NCI-H2227 (cell line): ENCODE data around the gene PYGB.

Source experiments
- DNase-seq: peaks from one replicate; lab custom pipeline; 2025; ENCODE audit not compliant: unreplicated experiment; lab: John Stamatoyannopoulos, UW

Gene PYGB

DNA sequence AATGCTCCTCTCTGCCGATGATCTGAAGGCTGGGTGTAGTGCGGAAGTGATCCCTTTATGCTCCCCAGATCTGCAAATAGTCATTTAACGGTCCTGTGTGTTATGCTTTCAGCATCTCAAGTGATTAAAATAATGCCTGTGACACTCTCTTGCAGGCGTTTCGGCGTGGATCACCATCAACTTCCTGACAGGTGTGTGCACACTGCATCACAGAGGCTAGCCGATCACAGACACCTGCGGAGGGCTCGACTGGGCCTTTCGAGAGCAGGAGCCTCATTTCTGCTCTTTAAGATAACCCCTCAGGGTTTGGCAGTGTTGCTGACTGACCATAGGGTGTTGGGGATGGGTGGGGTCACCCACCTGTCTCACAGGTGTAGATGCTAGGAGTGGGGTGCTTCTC is 32.4 kb upstream of the PYGB start:
- no peak for DNase-seq

DNA sequence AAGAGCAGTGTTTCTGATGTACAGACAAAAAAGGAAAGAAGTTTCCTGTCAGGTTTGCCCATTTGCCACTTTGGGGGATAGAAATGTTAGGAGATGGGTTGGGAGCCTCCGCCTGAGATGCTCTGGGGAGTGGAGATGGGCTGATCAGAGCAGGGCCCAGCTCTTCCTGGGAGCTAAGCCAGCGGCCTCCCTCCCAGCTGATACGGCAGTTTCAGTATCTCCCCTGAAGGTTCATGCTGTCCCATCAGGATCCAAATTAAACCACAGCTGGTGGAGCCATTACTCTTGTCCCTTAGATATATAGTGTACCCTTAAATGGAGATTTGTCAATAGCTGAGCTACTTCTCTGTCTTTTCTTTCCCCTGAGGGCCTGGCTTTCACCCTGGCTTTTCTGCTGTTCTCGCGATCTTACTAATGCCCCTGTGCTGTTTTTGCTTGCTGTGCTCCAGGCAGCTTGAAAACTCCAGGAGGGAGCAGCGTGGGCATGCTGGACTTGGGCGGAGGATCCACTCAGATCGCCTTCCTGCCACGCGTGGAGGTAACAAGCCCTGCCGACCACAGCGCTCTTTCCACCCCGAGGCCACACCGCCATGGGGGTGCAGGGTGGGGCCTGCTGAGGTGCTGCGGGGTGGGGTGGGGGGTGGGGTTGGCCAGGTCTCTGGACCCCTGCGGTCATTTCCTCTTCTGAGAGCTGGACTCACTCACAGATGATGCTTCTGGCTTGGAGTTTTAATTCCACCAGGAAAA is 31.5 kb upstream of the PYGB start:
- DNase-seq: no peak

DNA sequence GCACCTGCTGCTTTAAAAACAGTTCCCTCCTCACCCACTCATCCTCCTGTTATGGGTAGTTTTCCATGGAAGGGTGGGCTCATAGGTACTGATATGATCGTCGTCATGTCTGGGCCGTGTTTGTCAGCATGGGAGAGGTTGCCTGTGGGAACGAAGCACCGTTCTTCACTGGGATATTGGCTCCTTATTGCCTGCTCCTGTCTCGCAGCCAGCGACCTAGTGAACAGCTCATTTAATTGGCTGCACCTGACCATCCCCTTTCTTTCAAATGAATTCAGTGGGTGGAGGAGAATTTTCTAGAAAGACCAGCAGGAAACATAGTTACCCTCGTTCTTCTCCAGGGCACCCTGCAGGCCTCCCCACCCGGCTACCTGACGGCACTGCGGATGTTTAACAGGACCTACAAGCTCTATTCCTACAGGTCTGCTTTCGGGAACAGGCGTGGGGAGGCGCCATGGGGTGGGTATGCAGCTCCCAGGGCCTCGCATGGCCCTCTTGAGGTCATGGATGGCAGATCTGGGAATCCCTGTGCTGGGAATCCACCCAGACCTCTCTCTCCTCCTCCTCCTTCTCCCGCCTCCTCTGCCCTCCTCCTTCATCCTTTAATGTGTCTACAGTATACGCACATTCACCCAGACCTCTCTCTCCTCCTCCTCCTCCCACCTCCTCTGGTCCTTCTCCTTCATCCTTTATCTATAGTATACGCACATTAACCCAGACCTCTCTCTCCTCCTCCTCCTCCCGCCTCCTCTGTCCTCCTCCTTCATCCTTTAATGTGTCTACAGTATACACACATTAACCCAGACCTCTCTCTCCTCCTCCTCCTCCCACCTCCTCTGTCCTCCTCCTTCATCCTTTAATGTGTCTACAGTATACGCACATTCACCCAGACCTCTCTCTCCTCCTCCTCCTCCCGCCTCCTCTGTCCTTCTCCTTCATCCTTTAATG is 30.4 kb upstream of the PYGB start:
- no peak for DNase-seq

DNA sequence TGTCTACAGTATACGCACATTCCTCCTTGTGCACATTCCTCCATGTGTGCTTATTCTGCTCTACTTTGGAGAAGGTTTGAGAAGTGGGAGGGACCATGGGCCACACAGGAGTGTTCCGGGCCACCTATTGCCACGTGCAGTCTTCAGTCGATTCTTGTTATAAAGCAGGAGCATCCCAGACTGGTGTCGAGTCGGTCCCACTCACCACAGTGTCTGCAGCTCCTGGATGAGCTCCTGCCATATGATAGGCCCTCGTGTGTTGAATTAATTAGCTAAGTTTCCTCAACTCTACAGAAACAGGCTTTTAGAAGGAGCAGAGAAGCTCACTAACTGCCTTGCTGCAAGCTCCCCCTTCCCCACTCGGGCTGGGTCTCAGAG is 29.8 kb upstream of the PYGB start:
- DNase-seq: no peak

DNA sequence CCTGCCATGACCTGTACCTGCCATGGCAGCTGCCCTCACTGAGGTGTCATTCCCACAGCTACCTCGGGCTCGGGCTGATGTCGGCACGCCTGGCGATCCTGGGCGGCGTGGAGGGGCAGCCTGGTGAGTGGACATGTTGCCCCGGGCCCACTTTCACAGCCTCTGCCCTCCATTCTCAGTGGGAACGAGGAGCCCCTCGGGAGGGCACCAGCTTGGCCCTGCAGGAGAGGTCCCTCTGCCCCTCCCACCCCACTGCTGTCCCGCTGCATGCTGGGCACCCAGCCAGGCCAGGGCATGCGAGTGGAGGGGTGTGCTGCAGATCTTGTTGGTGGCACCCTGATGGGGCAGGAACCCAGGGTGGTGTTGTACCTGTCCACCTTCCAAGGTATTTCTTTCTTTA is 29.4 kb upstream of the PYGB start:
- no peak for DNase-seq

DNA sequence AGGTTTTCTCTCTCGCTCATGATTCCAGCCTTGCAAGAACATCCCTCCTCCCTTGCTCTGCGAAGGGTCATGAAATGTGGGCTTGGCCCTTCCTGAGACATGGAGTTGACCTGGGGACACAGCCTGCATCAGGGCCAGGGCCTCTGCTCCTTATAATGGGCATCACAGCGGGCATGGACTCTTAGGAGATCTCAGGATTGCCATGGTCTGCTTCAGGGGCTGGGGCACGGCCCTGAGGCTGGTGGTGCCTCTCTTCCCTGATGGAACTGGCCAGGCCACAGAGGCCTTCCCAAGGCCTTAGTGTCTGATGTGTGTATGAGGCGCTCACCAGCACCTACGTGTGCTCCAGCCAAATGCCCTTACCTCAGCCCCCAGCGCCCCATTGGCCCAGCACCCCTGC is 28.5 kb upstream of the PYGB start:
- no peak for DNase-seq

DNA sequence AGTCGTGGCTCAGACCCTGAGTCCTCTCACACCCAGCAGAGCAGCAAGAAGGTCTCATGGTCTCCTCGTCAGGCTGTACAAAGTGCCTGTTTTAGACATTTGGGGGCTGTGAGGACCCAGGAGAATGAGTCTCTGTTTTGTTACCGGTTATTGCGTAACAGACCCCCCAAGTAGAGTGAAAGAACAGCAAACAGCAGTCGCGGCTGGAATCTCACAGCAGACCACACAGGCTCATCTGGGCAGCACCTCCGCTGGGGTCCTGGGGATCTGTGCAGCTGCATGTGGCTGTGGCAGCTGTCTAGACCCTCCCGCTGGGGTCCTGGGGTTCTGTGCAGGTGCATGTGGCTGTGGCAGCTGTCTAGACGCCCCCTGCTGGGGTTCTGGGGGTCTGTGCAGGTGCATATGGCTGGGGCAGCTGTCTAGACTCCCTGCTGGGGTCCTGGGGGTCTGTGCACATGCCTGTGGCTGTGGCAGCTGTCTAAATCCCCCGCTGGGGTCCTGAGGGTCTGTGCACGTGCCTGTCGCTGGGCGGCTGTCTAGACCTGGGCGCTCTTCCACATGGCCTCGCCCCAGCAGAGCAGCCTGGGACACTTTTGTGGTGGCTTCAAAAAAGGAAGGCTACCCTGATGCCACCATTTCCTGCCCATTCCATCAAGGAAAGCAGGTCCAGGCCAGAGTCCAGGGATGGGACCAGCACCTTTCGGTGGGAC is 27.7 kb upstream of the PYGB start:
- no peak for DNase-seq

DNA sequence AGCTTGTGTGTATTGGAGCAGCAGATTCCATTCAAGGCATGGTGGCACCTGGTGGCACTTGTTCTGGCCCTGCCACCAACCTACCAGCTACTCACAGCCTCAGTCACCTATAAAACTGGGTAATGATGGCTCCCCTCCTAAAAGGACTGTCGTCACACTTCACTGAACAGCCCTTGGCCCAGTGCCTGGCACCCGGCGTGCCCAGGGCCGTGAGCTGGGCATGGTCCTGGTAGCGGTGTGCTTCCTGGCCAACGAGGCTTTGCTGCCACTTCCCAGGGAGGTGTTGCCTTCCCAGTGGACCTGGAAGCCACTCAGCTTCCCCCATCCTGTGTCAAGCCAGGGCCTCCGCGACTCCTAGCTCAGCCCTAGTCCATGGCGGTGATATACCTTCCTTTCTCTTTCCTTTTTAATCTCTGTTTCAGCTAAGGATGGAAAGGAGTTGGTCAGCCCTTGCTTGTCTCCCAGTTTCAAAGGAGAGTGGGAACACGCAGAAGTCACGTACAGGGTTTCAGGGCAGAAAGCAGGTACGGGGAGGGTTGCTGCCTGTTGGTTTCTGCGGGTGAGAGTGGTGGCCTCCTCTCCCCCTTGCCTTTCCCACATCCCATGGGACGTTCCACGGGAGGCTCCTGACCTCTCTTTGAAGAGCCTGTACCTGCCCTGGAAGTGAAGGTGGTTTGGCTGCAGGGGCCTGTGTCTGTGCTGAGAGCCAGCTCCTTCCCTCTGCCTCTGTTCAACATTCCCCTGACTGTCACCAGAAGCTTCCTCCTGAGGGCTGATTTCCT is 26.9 kb upstream of the PYGB start:
- no peak for DNase-seq

DNA sequence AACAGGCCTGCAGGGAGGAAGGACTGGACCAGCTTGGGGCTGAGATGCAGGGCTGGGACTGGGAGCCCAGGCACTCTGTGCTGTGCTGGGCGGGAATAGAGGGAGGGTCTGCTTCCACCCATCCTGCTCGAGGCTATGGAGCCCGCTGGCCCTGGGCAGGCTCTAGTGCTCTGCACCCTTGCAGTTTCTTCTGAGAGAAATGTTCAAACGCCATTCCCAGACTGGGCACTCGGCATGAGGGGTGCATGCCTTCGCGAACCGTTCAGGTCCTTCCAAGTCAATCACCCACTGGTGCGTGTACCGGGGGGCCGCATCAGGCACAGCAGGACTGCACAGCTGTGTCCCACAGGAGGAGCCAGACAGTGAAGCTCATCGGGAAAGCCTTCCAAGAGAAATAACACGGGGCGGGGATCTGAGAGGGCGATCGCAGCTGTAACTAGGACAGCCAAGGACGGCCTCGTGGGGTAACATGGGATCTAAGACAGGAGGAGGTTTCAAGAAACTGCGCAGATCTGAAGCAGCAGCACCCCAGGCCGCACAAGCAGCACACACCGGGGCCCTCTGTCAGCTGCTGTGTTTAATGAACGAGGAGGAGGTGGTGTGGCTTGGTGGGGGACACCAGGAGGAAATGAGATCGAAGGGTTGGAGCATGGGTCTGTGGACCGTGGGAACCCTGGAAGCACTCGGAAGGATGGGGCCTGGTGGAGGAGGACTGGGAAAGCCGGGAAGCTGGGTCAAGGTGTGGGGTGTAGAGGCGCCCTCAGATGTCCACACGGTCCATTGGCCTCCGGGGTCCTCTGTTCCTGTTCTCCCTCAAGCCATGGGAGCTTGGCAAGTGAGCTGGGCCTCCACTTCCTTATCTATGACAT is 26.1 kb upstream of the PYGB start:
- no peak for DNase-seq

DNA sequence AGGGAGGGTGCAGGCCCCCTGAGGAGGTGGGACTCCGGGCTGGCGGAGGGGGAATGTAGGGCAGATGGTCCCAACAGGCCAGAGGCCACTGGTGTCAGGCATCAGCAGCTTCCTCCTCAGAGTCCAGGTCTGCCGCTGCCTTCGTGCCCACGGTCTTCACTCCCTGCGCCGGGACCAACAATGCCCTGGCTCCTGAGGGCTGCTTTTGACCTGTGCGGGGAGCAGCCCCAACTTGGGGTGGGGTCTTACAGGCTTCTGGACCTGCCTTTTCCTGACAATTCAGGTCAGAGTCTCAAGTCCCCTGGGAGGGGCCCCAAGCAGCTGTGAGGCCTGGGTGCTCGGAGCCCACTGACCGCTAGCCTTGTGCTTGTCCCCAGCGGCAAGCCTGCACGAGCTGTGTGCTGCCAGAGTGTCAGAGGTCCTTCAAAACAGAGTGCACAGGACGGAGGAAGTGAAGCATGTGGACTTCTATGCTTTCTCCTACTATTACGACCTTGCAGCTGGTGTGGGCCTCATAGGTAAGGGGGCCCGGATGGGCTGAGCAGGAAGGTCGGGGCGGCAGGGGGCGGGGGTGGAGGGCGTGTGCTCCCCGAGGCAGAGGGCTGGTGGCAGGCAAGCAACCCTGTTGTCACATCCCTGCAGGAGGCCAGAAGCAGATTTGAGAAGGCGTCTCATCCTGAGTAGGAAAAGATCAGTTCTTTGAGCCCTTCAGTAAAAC is 25.3 kb upstream of the PYGB start:
- DNase-seq: no peak

DNA sequence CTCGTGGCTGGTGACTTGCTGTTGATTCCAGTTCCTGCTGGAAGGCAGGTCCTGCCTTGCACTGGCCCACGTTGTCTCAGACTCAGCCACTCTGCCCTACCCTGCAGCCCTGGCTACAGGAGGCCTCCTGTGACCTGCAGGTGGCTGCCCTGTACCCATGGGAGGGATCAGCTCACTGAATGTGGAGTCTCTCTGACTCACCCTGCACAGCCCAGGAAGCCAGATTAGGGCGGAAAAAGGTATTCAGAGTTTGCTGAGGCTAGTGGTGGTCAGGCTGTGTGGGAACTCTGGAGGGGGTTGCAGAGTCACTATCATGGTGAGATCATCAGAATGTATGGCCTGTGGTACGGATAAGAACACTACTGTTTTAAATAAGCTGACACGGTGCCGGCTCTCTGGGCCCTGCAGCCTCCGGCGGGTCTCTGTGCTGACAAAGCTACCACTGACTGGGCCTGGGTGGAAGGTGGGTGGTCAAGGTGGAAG is 24.7 kb upstream of the PYGB start:
- no peak for DNase-seq

DNA sequence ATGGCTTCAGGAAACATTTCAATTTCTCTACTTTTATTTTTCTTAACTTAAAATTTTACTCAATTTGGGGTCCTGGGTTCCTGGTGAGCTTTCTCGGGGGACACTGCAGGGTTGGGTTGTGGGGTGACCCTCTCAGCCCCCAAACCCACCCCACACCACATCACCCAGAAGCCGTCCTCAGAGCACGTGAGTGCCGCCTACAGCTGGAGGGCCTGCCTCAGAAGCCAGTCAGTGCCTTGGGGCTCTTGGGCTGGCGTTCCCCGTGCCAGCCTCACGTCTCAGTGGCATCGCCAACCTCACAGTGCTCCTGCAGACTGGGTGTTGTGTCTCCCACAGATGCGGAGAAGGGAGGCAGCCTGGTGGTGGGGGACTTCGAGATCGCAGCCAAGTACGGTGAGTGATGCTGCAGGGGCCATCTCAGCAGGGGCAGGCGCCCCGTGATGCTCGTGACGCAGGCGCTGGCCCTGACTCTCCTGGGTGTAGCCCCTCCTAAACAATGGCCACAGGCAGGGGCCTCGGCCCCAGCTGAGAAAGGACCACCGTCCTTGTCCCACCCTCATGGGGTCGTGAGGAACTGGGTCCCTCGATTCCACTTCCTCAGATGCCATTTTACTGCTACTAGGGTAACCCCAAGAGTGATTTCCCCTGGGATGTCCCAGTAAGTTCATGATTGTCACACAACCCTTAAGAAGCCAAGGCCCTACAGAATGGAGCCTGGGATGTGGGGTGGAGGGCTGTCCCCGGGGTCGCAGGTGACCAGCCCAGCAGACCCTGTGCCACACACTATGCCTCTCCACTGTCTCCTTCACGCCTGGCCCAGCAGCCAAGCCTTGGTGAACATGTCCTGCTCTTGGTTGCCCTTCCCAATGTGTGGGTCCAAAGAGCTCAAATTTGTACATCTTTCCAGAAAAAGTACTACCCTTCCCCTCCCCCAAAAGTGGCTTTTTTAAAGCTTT is 23.8 kb upstream of the PYGB start:
- DNase-seq: no peak

DNA sequence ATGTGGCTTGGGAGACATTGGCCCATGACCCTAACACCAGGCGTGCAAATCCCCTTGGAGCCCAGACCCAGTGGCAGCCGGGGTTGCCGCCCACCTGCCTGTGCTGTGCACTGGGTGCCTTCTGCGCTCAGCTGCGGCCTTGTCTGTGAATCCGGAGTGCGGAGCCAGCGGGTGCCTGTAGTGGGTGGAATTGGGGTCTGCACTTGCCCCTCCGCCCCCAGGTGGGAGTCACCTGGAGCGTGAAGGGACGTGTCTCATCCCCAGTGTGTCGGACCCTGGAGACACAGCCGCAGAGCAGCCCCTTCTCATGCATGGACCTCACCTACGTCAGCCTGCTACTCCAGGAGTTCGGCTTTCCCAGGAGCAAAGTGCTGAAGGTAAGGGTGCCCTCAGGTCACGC is 22.9 kb upstream of the PYGB start:
- no peak for DNase-seq

DNA sequence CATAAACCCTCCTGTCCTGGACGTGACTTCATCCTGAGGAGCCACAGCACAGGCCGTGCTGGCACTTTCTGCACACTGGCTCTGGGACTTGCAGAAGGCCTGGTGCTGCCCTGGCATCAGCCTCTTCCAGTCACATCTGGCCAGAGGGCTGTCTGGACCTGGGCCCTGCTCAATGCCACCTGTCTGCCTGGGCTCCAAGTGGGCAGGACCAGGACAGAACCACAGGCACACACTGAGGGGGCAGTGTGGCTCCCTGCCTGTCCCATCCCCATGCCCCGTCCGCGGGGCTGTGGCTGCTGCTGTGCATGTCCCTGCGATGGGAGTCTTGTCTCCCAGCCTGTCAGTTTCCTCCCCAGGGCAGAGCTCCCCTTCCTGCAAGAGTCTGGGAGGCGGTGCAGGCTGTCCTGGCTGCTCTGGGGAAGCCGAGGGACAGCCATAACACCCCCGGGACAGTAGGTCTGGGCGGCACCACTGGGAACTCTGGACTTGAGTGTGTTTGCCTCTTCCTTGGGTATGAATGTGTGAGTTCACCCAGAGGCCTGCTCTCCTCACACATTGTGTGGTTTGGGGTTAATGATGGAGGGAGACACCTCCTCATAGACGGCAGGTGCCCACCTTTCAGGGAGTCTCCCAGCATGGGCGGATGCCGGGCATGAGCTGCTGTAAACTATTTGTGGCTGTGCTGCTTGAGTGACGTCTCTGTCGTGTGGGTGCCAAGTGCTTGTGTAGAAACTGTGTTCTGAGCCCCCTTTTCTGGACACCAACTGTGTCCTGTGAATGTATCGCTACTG is 22.0 kb upstream of the PYGB start:
- DNase-seq: no peak

DNA sequence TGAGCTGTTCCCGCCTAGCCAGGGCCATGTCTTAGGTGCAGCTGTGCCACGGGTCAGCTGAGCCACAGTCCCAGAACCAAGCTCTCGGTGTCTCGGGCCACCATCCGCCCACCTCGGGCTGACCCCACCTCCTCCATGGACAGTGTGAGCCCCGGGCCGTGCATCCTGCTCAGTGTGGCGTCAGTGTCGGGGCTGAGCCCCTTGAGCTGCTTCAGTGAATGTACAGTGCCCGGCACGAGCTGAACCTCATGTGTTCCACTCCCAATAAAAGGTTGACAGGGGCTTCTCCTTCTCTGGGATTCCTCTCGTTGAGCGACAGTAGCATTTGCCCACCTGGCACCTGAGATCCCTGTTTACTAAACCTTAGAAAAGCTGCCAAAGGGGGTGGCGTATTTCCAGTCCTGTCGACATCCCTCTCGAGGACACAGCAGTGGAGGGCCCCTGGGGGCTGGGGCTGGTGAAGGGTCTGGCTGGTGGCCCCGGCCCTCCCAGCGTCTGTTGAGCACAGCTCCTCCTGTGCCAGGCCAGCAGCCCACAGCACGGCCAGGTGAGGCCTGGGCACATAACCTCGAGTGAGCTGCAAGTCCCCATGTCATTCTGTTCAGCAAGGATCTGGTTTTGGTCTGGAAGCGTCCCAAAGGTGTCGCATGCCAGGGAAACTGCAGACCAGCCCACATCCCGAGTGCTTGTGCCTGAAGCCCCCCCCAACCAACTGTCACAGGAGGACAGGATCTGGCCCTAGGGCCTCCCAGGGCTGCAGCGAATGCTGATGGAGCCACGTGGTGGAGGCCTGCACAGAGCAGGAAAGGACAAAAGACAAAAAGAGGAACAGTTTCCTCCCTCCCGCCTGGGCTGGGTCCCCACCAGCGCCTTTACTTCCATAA is 21.2 kb upstream of the PYGB start:
- no peak for DNase-seq

DNA sequence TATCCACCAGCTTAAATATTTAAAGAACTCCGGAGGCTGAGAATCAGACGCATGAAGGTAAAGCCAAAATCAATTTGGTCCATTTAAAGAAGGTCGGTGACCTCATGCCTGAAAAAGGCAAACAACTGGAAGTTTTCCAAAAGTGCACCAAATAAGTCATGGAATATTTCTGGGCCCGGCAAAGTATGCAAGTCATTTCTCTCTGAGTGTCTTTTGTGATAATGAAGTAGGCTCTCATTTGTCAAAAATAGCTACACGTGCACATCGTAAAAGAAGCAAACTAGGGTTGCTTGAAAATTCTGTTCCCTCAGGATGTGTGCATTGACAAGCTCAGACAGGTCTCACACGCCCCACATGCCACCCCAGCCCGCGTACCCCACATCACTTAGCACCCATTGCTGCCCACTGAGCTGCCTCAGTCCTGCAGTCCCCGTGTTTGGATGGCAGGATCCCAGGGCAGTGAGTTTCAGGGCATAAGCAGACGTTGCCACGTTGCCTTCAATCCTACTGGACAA is 20.5 kb upstream of the PYGB start:
- no peak for DNase-seq
